ENCODE measurements around the gene KRT7.

The KRT7 gene

GRCh38 chr12:52277486-52278245 is 44.6 kb downstream of the KRT7 start:
- Histone ChIP-seq H3K36me3 (ENCODE audit: control insufficient read depth, insufficient read depth, low read length) (no peaks in the 10 kb centered on the region), H3K4me3 (ENCODE audit: low read depth, low read length) (no peak overlapping the region), H3K9me3 (ENCODE audit: control insufficient read depth, insufficient read depth, low read depth, low read length) (no peaks in the 10 kb centered on the region), H3K9ac (ENCODE audit: low read length) (no peak overlapping the region), H3K27ac (ENCODE audit: low read depth, low read length) (no peak overlapping the region), H3K27me3 (ENCODE audit: control insufficient read depth, insufficient read depth, low read length) (peaks cover 45% of the 10 kb centered on the region), H3K4me1 (ENCODE audit: control insufficient read depth, insufficient read depth, low read length) (peaks cover 6% of the 10 kb centered on the region; the same call in 1 of the 2 replicates)

DNA sequence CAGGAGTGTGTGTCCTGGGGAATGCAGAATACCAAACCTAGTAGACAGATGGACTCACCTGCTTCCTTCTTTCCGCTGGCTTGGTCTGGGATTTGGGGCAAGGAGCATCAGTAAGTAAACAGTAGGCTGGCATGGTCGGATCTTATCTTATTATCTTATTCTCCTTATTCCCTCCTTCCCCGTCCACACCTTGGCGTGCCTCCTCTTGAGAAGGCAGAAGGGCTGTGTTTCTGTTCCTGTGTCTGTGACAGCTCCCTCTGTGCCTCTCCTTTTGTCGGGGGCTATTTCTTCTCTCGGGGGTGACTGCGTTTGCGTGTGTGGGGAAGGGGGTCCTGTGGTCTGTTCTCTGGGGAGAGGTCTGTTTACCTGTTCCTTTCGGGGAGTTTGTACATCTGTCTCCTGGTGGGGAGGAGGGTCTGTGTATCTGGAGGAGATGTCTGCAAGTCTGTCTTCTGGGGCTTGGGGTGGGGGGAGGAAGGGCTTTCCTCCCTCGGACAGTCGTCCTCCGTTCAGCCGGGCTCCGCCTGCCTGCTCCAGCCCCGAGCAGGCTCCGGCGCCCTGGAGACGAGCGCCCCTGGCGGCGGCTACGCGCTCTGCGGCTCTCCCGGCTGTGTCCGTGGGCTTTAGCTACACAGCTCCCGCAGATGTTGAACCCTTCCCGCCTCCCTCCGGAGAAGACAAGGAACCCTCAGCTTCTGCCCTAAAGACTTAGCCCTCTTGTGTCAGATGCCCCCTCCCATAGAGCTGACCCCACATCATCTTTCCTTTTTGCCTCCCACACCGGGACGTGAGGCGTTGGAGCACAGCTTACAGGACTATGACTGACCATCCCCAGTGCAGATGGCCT is 45.8 kb downstream of the KRT7 start:
- H3K4me3 ChIP-seq (ENCODE audit: low read depth, low read length) = peak overlapping the region; percentile 45
- H3K9me3 ChIP-seq (ENCODE audit: control insufficient read depth, insufficient read depth, low read depth, low read length) = no peaks in the 10 kb centered on the region
- no peak overlapping the region for H3K9ac ChIP-seq (ENCODE audit: low read length)
- H3K36me3 ChIP-seq (ENCODE audit: control insufficient read depth, insufficient read depth, low read length) = no peaks in the 10 kb centered on the region
- peaks cover 45% of the 10 kb centered on the region for H3K27me3 ChIP-seq (ENCODE audit: control insufficient read depth, insufficient read depth, low read length)
- no peak overlapping the region for H3K27ac ChIP-seq (ENCODE audit: low read depth, low read length)
- H3K4me1 ChIP-seq (ENCODE audit: control insufficient read depth, insufficient read depth, low read length) = peaks cover 6% of the 10 kb centered on the region; the same call in 1 of the 2 replicates

GRCh38 chr12:52279422-52280318 is 46.6 kb downstream of the KRT7 start:
- no peak overlapping the region for H3K4me3 ChIP-seq (ENCODE audit: low read depth, low read length)
- no peak overlapping the region for H3K9ac ChIP-seq (ENCODE audit: low read length)
- no peak overlapping the region for H3K27ac ChIP-seq (ENCODE audit: low read depth, low read length)
- peaks cover 41% of the 10 kb centered on the region for H3K27me3 ChIP-seq (ENCODE audit: control insufficient read depth, insufficient read depth, low read length)
- no peaks in the 10 kb centered on the region for H3K36me3 ChIP-seq (ENCODE audit: control insufficient read depth, insufficient read depth, low read length)
- H3K9me3 ChIP-seq (ENCODE audit: control insufficient read depth, insufficient read depth, low read depth, low read length) = no peaks in the 10 kb centered on the region
- H3K4me1 ChIP-seq (ENCODE audit: control insufficient read depth, insufficient read depth, low read length) = peaks cover 6% of the 10 kb centered on the region; the same call in 1 of the 2 replicates

DNA sequence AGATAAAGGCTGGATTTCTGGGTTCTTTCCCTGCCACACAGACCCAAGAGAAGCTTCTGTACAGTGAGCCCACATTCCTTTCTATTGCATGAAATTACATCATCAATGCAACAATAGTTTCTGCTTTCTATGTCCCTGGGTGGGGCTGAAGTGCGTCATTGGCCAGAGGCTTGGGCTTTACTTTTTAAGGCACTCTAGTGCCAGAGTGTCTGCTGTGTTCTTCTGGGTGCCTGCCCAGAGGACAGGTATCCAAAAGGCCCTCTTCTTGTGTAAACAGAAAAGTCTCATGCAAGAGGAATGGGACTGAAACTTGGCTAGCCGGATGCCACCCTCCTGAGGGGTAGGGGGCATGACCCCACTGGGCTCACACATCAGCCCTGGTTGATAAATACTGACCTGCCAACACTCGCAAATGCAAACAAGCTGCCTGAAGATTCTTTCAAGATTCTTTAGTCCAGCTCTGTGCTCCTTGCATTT is 47.3 kb downstream of the KRT7 start:
- peaks cover 6% of the 10 kb centered on the region; the same call in 1 of the 2 replicates for H3K4me1 ChIP-seq (ENCODE audit: control insufficient read depth, insufficient read depth, low read length)
- no peak overlapping the region for H3K4me3 ChIP-seq (ENCODE audit: low read depth, low read length)
- no peak overlapping the region for H3K9ac ChIP-seq (ENCODE audit: low read length)
- peaks cover 36% of the 10 kb centered on the region for H3K27me3 ChIP-seq (ENCODE audit: control insufficient read depth, insufficient read depth, low read length)
- H3K9me3 ChIP-seq (ENCODE audit: control insufficient read depth, insufficient read depth, low read depth, low read length) = no peaks in the 10 kb centered on the region
- no peak overlapping the region for H3K27ac ChIP-seq (ENCODE audit: low read depth, low read length)
- no peaks in the 10 kb centered on the region for H3K36me3 ChIP-seq (ENCODE audit: control insufficient read depth, insufficient read depth, low read length)

GRCh38 chr12:52280796-52281560 is 47.9 kb downstream of the KRT7 start:
- no peaks in the 10 kb centered on the region for H3K9me3 ChIP-seq (ENCODE audit: control insufficient read depth, insufficient read depth, low read depth, low read length)
- H3K36me3 ChIP-seq (ENCODE audit: control insufficient read depth, insufficient read depth, low read length) = no peaks in the 10 kb centered on the region
- no peak overlapping the region for H3K27ac ChIP-seq (ENCODE audit: low read depth, low read length)
- no peak overlapping the region for H3K4me3 ChIP-seq (ENCODE audit: low read depth, low read length)
- no peak overlapping the region for H3K9ac ChIP-seq (ENCODE audit: low read length)
- H3K4me1 ChIP-seq (ENCODE audit: control insufficient read depth, insufficient read depth, low read length) = peaks cover 6% of the 10 kb centered on the region; the same call in 1 of the 2 replicates
- H3K27me3 ChIP-seq (ENCODE audit: control insufficient read depth, insufficient read depth, low read length) = peaks cover 32% of the 10 kb centered on the region

DNA sequence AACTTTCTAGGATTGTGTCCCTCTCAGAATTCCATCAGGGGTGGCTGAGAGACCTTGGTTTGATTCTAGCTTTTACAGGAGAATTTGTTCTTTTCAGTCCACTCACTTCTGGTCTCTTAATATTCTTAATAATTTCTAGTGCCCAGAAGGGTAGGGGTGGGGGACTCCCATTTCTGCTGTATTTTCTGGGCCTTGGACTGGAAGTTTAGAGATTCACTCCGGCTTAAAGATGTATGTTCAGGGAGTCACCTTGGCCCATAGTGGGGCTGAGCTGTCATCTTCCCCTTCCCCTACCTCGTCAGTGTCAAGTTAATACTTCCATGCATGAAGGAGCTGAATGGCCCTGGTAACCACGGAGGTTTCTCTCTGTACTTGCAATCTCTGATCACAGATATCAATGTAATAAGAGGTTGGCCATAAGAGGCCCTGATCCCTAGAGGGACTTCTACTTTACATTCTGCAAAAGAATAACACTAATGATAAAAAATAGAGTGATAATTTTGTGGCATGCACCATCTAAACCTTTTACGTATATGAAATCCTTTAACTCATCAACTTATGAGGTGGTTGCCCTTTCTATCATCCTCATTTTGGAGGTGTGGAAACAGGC is 51.6 kb downstream of the KRT7 start:
- Histone ChIP-seq H3K36me3 (ENCODE audit: control insufficient read depth, insufficient read depth, low read length) (no peaks in the 10 kb centered on the region), H3K9me3 (ENCODE audit: control insufficient read depth, insufficient read depth, low read depth, low read length) (no peaks in the 10 kb centered on the region), H3K27ac (ENCODE audit: low read depth, low read length) (no peak overlapping the region), H3K4me3 (ENCODE audit: low read depth, low read length) (no peak overlapping the region), H3K27me3 (ENCODE audit: control insufficient read depth, insufficient read depth, low read length) (peaks cover 5% of the 10 kb centered on the region; the same call in 1 of the 2 replicates), H3K4me1 (ENCODE audit: control insufficient read depth, insufficient read depth, low read length) (peaks cover 4% of the 10 kb centered on the region; the same call in 1 of the 2 replicates), H3K9ac (ENCODE audit: low read length) (no peak overlapping the region)

- Histone ChIP-seq H3K4me3 (ENCODE audit: low read depth, low read length) (no peak overlapping the region), H3K9me3 (ENCODE audit: control insufficient read depth, insufficient read depth, low read depth, low read length) (no peaks in the 10 kb centered on the region), H3K4me1 (ENCODE audit: control insufficient read depth, insufficient read depth, low read length) (peaks cover 4% of the 10 kb centered on the region; the same call in 1 of the 2 replicates), H3K27me3 (ENCODE audit: control insufficient read depth, insufficient read depth, low read length) (no peaks in the 10 kb centered on the region; the same call in 1 of the 2 replicates), H3K36me3 (ENCODE audit: control insufficient read depth, insufficient read depth, low read length) (no peaks in the 10 kb centered on the region), H3K27ac (ENCODE audit: low read depth, low read length) (no peak overlapping the region), H3K9ac (ENCODE audit: low read length) (no peak overlapping the region)
Measured at GRCh38 chr12:52285172-52285745, 52.2 kb downstream of the KRT7 start.

GRCh38 chr12:52285851-52286530 is 52.9 kb downstream of the KRT7 start:
- H3K27me3 ChIP-seq (ENCODE audit: control insufficient read depth, insufficient read depth, low read length) = no peaks in the 10 kb centered on the region; the same call in 1 of the 2 replicates
- H3K4me3 ChIP-seq (ENCODE audit: low read depth, low read length) = no peak overlapping the region
- no peaks in the 10 kb centered on the region for H3K9me3 ChIP-seq (ENCODE audit: control insufficient read depth, insufficient read depth, low read depth, low read length)
- no peak overlapping the region for H3K9ac ChIP-seq (ENCODE audit: low read length)
- H3K4me1 ChIP-seq (ENCODE audit: control insufficient read depth, insufficient read depth, low read length) = peaks cover 4% of the 10 kb centered on the region; the same call in 1 of the 2 replicates
- no peaks in the 10 kb centered on the region for H3K36me3 ChIP-seq (ENCODE audit: control insufficient read depth, insufficient read depth, low read length)
- no peak overlapping the region for H3K27ac ChIP-seq (ENCODE audit: low read depth, low read length)
